ENCODE data around the gene LRRC26. TPM values are rescaled to one million over a fixed set of nuclear protein-coding genes. Genes with fewer than 3 reads are reported as not detected.

LRRC26 gene
- total RNA-seq, 1 experiment from 2014 or later: not detected

GRCh38 chr9:137161558-137162486 lies 8.0 kb downstream of the LRRC26 start:
- intact Hi-C loops (cut with micrococcal nuclease): no loop called here
- no peak for TF ChIP-seq CTCF (IDR thresholded peaks at IDR 0.05; ENCODE audit: unreplicated experiment)
- no peaks in the 10 kb centered on the region for H3K9me3 Mint-ChIP-seq (ENCODE audit: unreplicated experiment)
- H3K27me3 Mint-ChIP-seq (ENCODE audit: insufficient read depth, unreplicated experiment): peaks cover 33% of the 10 kb centered on the region
- POLR2A ChIA-PET: no interaction called here
- H3K27ac Mint-ChIP-seq (ENCODE audit: low read depth, unreplicated experiment): no peak overlapping the region
- no peaks in the 10 kb centered on the region for H3K36me3 Mint-ChIP-seq (ENCODE audit: insufficient read depth, unreplicated experiment)
- BruUV-seq (replicated peaks): no TSS peak
- CTCF ChIA-PET: interaction anchor here (0.6 kb wide), 1 partner anchor 218 kb away, joined by 4 read pairs; no protein-coding TSS in a partner anchor
- DNase-seq (ENCODE audit: unreplicated experiment): no peak
- no peak overlapping the region for H3K4me3 Mint-ChIP-seq (ENCODE audit: unreplicated experiment)
- no peaks in the 10 kb centered on the region for H3K4me1 Mint-ChIP-seq (ENCODE audit: insufficient read depth, unreplicated experiment)

GRCh38 chr9:137160716-137161557 lies 8.9 kb downstream of the LRRC26 start:
- no peak for DNase-seq (ENCODE audit: unreplicated experiment)
- H3K9me3 Mint-ChIP-seq (ENCODE audit: unreplicated experiment): no peaks in the 10 kb centered on the region
- no peak for TF ChIP-seq CTCF (IDR thresholded peaks at IDR 0.05; ENCODE audit: unreplicated experiment)
- ChIA-PET POLR2A (no interaction called here), CTCF (no interaction called here)
- no peaks in the 10 kb centered on the region for H3K4me1 Mint-ChIP-seq (ENCODE audit: insufficient read depth, unreplicated experiment)
- no peaks in the 10 kb centered on the region for H3K36me3 Mint-ChIP-seq (ENCODE audit: insufficient read depth, unreplicated experiment)
- no TSS peak for BruUV-seq (replicated peaks)
- intact Hi-C loops (cut with micrococcal nuclease): no loop called here
- H3K27ac Mint-ChIP-seq (ENCODE audit: low read depth, unreplicated experiment): no peak overlapping the region
- H3K27me3 Mint-ChIP-seq (ENCODE audit: insufficient read depth, unreplicated experiment): peaks cover 24% of the 10 kb centered on the region
- no peak overlapping the region for H3K4me3 Mint-ChIP-seq (ENCODE audit: unreplicated experiment)

- BruUV-seq (replicated peaks): no TSS peak
- POLR2A ChIA-PET: no interaction called here
- Mint-ChIP-seq H3K4me1 (ENCODE audit: insufficient read depth, unreplicated experiment) (no peaks in the 10 kb centered on the region), H3K27me3 (ENCODE audit: insufficient read depth, unreplicated experiment) (peaks cover 24% of the 10 kb centered on the region), H3K4me3 (ENCODE audit: unreplicated experiment) (no peak overlapping the region), H3K9me3 (ENCODE audit: unreplicated experiment) (no peaks in the 10 kb centered on the region), H3K36me3 (ENCODE audit: insufficient read depth, unreplicated experiment) (no peaks in the 10 kb centered on the region), H3K27ac (ENCODE audit: low read depth, unreplicated experiment) (no peak overlapping the region)
- CTCF ChIA-PET: no interaction called here
- intact Hi-C loops (cut with micrococcal nuclease): no loop called here
- TF ChIP-seq CTCF (IDR thresholded peaks at IDR 0.05; ENCODE audit: unreplicated experiment): no peak
- DNase-seq (ENCODE audit: unreplicated experiment): no peak
Observed at GRCh38 chr9:137160054-137160425, 9.8 kb downstream of the LRRC26 start.
